HPDE6-E6E7 (cell line): ENCODE results near the gene CDH13.
A peak's percentile ranks its signal among the peaks of the same experiment; 100 is the strongest.

Experiments used
- DNase-seq: peaks from one replicate; pipeline ENCODE4 v3.0.0; 2011; ENCODE audit warnings: missing footprints; ENCODE audit errors: extremely low spot score

The CDH13 gene

GRCh38 chr16:82943371-82943770, 316.6 kb downstream of the CDH13 start:
- DNase-seq = no peak

GRCh38 chr16:82945420-82946101, 318.8 kb downstream of the CDH13 start:
- DNase-seq = no peak

GRCh38 chr16:82947698-82948097, 320.9 kb downstream of the CDH13 start:
- no peak for DNase-seq

- DNase-seq = no peak
Observed at GRCh38 chr16:82949016-82949415, 322.2 kb downstream of the CDH13 start.

GRCh38 chr16:82953517-82953916, 326.7 kb downstream of the CDH13 start:
- no peak for DNase-seq

- no peak for DNase-seq
Observed at GRCh38 chr16:82954224-82954929, 327.6 kb downstream of the CDH13 start.

GRCh38 chr16:82955741-82956348, 329.1 kb downstream of the CDH13 start:
- no peak for DNase-seq

- DNase-seq = no peak
Observed at GRCh38 chr16:82957212-82957611, 330.4 kb downstream of the CDH13 start.

GRCh38 chr16:82960918-82961317, 334.1 kb downstream of the CDH13 start:
- DNase-seq = no peak

GRCh38 chr16:82963653-82964052, 336.9 kb downstream of the CDH13 start:
- no peak for DNase-seq

- no peak for DNase-seq
Observed at GRCh38 chr16:82965808-82966207, 339.0 kb downstream of the CDH13 start.

- DNase-seq = no peak
Observed at GRCh38 chr16:82967424-82967823, 340.7 kb downstream of the CDH13 start.

- DNase-seq = no peak
Observed at GRCh38 chr16:82971126-82971525, 344.4 kb downstream of the CDH13 start.

GRCh38 chr16:82972331-82972919, 345.7 kb downstream of the CDH13 start:
- no peak for DNase-seq

GRCh38 chr16:82979406-82980111, 352.8 kb downstream of the CDH13 start:
- no peak for DNase-seq

- no peak for DNase-seq
Observed at GRCh38 chr16:82980810-82981209, 354.0 kb downstream of the CDH13 start.

- DNase-seq = peak; percentile 7
Observed at GRCh38 chr16:82987767-82988166, 361.0 kb downstream of the CDH13 start.

GRCh38 chr16:82990155-82990554, 363.4 kb downstream of the CDH13 start:
- no peak for DNase-seq

- no peak for DNase-seq
Observed at GRCh38 chr16:82991410-82991809, 364.6 kb downstream of the CDH13 start.

GRCh38 chr16:82991966-82992675, 365.4 kb downstream of the CDH13 start:
- DNase-seq = no peak

- DNase-seq = no peak
Observed at GRCh38 chr16:82992786-82993185, 366.0 kb downstream of the CDH13 start.
